GM19468 (cell line): ENCODE data around the gene VPS26B.
"Not testable (repeated sequence)": the region's sequence is repeated elsewhere in the genome, so short reads cannot be mapped to it uniquely, and the experiment has no call there.

ENCODE experiments used
- ATAC-seq: cut with Tn5 transposase; IDR thresholded peaks from one replicate; pipeline ENCODE4 v1.9.1; 2021; ENCODE audit warnings: mild to moderate bottlenecking, moderate library complexity, moderate number of reproducible peaks; ENCODE audit not compliant: unreplicated experiment; ENCODE audit errors: extremely low read depth

The VPS26B gene

DNA sequence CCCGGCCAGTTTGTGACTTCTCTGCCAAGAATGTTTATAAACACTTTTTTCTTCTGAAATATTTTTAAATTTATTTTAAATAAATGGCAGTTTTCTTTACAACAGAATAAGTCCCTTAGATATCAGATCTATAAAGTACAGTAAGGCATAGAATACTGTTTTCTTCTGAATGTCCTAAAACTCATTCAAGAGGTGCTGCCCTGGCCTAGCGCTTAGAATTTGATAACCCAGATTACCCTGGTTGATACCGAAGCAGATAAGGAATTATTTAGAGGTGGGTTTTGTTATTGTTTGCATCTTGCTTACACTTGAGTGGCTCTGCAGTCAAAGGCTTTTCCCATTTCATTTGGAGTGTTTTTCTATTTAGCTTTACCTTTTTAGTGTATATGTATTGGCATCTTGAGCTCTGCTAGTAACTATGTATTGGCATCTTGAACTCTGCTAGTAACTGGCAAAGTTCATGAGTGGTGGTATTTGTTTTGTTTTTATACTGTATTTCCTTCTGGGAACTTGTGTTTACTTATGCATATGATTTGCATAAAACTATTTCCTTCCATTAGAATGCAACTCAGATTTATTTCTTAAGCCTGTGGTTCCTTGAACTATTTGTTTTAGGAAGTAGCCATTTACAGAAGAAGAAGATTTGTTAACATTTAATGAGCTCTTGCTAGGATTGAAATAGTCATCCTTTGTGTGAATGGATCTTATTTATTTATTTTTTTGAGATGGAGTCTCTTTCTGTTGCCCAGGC lies 30.1 kb downstream of the VPS26B start:
- no peak for ATAC-seq

DNA sequence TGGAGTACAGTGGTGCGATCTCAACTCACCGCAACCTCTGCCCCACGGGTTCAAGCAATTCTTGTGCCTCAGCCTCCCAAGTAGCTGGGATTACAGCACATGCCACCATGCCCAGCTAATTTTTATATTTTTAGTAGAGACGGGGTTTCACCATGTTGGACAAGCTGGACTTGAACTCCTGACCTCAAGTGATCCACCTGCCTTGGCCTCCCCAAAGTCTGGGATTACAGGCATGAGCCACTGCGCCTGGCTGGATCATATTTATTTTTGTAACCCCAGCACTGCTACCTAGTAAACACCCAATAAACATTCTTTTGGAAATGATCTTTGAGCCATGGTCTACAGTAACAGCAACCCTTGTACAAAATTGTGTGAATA lies 30.7 kb downstream of the VPS26B start:
- ATAC-seq, result not testable (repeated sequence)

DNA sequence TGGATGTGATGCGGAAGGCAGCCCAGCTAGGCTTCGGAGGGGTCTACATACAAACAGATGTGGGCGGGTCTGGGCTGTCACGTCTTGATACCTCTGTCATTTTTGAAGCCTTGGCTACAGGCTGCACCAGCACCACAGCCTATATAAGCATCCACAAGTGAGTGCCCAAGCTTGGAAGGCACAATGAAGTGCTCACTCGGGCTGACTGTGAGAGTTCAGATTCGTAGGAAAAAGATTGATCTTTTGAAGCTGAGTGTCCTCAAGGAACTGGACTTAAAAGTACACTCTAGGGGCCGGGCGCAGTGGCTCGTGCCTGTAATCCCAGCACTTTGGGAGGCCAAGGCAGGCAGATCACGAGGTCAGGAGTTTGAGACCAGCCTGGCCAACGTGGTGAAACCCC lies 32.6 kb downstream of the VPS26B start:
- no peak for ATAC-seq

DNA sequence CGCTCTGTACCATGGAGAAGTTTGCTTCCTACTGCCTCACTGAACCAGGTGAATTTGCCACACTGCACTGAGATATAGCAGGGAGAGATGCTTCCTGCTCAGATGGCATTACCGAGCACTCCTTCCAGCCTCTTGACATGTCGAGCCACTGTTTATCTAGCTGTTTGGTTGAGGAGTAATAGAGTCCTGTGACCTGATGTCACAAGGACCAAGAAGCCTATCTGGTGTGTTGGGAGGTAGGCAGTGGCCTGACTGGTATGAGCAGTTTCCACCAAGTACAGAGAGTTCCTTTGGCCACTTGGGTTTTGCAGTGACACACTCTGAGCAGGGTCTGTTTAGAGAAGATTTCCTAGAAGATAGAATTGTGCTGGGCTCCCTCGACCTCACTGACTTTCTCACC lies 34.1 kb downstream of the VPS26B start:
- no peak for ATAC-seq

DNA sequence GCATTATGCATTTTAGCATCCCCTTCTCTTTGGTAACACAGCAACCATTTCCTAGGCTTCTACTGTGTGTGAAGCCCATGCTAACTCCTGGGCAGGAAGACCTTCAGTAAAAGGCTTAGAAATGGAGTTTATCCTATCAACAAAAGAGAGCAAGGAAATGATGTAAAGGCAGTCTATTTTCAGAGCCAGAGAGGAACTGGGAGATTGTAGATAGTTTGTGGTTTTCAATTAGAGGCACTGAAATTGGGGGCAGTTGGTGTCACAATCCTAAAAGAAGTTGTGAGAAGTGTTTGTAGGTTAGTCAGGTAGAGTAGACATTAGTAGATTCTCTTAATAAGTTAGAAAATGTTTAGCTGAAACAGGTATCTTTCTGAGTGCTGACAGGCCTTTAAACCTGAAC lies 36.0 kb downstream of the VPS26B start:
- no peak for ATAC-seq

DNA sequence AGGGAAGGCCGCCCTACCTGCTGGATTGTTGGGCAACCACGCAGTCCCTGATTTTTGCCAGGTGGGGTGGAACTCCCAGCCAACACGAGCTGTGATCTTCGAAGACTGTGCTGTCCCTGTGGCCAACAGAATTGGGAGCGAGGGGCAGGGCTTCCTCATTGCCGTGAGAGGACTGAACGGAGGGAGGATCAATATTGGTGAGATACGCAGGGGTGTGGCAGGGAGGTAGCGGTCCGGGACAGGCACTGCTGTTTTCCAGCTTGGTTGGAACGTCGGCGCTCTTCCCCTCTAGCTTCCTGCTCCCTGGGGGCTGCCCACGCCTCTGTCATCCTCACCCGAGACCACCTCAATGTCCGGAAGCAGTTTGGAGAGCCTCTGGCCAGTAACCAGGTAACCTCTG lies 36.5 kb downstream of the VPS26B start:
- no peak for ATAC-seq

DNA sequence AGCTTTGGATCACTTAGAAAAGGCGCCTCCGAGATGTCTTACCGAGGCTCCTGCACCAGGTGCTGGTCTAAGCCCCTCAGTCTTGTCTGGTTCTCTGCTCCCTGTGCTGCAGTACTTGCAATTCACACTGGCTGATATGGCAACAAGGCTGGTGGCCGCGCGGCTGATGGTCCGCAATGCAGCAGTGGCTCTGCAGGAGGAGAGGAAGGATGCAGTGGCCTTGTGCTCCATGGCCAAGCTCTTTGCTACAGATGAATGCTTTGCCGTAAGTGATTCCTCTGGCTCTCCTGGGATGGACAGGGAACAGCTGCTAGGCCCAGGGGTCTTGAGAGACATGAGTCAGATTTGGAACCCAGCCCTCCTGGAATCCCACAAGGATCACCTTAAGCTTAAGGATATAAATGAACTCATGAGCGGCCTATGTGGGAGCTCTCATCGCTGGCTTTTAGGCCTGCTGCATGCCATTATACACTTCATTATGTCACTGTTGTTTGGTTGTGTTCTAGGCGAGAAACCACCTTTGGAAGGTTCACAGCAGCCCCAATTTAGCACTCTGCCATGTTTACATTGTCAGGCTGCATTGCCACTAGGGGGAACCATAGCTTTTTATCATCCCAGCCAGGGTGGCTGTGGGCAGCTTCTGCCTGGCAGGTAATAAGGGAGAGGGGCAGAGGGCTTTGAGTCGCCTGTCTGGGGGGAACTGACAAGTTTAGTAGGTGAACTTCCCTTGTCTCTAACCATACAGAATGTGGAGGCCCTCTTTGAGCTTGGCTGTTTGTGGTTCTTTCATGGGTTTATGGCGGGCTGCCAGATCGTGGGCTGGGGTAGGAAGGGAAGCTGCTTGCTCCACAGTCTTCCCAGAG lies 37.4 kb downstream of the VPS26B start:
- no peak for ATAC-seq

DNA sequence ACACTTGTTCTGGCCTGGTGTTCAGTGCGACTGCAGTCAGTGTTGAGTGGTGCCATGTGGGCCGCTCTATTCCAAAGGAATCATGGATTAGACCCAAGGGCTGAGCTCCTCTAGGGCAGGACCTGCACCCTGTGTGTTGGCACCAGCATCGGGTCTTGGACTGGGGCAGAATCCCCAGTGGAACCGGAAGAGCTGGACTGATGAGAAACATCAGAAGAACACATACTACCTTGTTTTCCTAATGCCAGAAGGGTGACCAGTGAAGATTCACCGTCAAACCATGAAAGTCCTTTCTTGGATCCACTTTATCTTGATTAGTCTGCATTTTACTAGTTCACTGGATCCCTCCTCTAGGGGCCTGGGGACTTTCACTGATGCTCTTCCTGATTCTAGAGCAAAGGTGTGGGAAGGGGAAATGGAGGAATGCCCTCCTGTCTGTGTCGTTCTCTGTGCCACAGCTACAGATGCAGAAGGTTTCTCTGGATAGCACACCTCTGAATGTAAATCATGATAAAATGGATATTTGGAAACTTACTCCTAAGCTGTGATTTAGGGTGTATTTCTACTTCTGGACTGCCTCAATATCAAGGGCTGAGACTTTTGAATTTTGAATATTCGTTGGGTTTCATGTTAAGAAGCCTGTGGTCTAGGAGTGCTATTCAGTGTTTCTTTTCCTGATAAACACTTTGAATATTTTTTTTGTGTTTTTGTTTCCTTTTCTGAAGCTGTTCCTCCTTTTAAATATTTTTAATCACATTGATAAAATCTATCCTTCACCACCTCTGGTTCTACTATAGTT lies 40.7 kb downstream of the VPS26B start:
- no peak for ATAC-seq

DNA sequence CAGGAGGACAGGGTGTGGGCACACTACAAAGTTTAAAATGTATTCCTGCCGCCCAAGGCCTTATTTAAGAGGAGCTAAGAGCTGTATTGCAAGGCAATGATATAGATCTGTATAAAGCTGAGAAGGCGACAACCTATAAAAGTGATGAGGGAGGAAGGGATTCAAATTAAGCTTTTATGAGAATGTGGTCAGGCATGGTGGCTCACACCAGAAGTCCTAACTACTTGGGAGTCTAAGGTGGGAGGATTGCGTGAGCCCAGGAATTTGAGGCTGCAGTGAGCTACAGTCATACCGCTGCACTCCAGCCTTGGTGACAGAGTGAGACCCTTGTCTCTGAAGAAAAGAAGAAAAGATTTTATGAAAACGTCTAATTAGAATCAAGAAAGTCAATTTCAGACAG lies 42.0 kb downstream of the VPS26B start:
- ATAC-seq, result no peak

DNA sequence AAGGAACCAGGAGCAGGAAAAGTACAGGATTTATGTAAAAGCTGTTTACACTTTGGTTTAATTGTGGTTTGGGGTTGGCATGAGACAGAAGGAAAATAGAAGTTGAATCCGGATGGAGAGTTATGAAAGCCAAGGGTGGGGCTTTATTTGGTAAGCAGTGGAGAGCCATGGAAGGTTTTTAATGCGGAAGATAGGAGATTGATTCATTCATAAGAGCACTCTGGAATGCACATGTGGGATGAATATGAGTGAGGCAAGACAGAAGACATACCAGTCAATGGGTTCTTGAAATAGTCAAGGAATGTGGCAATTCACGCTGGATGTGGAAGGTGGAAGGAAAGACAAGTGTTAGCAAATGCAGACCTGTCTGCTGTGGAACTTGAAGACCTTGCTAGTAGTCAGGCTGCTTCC lies 42.4 kb downstream of the VPS26B start:
- no peak for ATAC-seq

DNA sequence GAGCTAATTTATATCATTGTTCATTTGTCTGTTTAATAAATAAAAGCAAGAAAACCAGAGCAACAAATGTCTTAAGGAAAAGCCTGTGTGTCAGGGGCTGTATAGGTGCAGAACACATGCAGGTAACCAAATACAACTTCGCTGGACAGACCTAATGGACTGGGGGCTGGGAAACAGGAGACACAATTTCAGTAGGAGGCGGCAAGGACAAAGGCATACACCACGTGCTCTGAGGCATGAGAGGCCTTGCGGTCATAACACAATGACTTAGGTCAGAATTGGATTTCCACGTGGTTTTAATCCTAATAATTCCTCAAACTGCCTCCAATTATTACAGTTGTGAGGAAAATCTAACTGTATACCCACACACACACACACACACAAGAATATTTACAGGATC lies 43.0 kb downstream of the VPS26B start:
- ATAC-seq, result no peak

DNA sequence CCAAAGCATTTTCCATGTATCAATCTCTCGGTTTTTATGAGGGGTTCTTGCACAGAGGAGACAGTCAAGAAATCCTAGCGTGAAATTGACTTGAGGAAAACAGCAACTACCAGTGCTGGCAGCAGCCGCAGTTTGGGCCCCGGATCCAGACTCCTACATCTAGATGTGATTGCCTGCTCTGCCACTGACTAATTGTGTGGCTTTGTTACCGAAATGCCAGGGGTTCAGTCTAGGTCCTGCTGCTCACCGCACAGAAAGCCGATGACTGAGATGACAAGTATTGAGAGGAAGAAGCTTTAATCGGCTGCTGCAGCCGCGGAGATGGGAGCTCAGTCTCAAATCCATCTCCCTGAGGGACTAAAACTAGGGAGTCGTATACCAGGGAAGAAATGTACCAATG lies 43.5 kb downstream of the VPS26B start:
- ATAC-seq, result no peak

DNA sequence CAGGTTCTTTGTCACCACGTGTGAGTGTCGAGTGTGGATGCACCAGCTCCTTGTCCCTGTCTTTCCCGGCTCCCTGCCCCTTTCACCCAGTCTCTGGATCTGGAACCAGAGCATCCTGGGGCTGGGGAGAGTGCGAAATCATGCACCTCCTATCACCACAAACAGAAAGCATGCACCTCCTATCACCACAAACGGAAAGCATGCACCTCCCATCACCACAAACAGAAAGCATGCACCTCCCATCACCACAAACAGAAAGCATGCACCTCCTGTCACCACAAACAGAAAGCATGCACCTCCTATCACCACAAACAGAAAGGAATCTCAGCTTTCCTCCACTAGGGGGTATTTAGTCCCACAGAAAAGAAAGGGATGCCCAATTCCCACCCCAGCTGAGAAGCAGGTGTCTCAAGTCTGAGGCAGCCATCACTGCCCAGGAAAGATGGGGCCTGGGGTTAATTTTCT lies 45.8 kb downstream of the VPS26B start:
- no peak for ATAC-seq

DNA sequence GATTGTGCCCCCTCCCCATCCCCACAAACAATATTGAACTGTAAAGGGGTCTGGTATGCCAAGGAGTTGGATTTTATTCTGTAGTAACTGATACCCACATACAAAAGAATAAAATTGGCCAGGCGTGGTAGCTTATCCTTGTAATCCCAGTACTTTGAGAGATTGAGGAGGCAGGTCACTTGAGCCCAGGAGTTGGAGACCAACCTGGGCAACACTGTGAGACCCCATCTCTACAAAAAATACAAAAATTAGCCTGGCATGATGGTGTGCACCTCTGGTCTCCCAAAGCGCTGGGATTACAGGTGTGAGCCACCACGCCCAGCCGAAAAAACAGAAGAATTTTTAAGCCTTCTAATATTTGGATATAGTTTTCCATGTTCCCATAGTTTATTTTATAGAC lies 47.5 kb downstream of the VPS26B start:
- ATAC-seq, result no peak

DNA sequence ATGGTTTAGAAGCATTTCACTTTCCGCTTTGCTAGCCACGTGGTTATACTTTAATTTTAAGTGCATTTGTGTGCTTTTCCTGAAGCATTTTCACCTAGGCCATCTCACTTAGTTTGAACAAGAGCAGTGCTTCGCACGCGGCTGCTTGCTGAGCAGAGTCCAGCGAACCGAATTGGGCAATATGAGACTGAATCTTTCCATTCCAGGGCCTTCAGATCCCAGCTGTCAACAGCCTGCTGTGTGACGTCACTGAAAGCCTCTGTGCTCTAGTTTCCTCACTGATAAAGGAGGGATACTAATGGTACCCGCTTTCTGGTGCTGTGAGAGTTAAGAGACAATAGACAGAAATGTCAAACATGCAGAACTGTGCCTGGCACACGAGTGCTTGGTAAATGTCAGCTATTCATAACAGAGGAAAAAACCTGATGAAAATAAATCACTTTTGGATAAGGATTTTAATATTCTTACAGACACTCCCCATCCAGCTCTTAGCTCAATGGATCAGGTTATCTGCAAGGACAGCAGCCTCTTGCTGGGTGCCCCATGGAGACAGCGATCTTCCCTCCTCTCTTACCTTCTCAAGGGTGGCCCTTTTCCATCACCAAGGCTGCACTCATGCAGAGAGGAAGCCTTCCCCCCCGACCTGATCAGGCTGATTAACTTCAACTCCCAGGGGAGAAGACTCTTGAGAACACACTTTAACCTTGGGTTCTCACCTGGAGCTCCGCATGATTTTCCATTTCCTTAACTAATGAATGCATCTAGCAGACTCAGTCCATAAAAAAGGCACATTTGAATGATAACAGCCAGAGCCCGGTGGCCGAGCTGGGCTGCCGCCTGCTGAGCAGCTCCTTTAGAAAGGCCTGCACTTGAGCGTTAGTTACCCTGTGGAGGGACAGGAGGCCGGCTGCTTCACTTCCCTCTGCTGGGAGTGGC lies 48.2 kb downstream of the VPS26B start:
- no peak for ATAC-seq

DNA sequence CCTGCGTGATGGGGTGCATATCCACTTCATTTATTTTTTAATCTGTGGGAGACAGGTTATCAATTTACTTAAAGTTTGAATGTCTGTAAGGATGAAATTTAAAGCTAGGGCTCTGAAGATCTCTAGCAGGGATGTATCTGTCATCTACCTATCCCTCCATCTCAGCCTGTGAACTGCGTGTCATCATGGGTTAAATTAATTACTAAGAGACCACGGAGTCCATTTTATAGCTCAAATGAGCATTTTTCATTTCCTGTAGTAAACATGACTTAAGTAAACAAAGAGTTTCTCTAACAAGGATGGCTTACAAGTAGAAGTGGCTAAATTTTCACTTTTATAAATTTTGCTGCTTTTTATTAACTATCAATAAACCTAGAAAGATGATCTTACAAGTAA lies 48.8 kb downstream of the VPS26B start:
- ATAC-seq, result no peak

DNA sequence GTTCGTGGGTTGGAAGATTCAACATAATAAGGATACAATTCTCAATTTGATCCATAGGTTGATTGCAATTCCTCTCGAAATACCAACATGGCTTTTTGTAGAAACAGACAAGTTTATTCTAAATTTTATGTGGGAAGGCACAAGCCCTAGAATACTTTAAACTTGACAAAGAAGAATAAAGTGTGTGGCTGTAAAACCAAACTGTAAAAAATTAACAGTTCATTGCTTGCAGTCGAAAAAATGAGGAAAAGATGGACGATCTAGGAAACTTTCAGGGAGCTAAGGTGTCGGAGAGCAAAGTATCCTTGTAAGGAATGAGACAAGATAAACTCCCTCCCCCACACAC lies 50.7 kb downstream of the VPS26B start:
- ATAC-seq, result no peak

DNA sequence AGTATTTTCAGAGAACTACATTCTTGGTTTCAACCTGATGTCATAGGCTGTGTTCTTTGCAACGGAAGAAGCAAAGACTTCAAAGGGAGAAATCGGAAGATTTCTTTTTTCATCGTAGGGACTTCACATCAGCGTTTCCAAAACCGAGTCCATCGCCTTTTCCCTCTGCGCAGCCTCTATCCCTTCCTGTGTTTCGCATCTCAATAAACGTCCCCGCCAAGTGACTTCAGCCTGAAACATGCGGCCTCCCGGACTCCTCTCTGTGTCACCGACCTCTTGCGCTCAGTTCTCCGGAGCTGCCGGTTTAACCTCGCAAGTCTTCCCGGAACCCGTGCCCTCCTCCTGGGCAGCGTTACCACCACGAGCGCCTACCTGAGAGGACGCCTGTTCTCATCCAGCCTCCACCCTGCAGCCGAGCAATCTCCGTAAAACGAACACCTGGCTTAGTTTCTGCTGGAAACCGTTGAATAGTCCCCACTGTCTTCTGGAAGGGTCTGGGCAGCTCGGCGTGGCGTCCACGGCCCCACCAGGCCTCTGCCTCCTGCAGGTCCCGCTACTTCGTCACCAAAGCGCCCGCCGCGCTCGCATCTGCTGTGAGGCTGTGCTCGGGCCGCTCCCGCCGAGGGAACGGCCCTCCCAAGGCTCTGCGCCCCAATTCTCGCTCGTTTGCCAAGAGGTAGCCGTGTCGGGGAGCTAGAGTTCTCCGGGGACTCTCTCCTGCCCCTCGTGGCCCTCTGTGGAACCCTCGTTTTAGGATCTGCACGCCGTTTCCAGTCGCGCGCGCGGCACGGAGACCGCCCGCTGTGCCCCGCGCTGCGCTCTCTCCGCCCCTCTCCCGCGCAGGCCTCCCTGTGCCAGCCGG lies 51.3 kb downstream of the VPS26B start, which contains the start of gene GLB1L3:
Gene GLB1L3, plus strand, starts transcription at position 846 of the 862 bp plus-strand sequence. CDS start 362 bp downstream, outside the sequence.
- peak; percentile 47 for ATAC-seq
